H1 (cell line): Measurements from ENCODE around the gene ENO2. TPM values are rescaled to one million over a fixed set of nuclear protein-coding genes. Genes with fewer than 3 reads are reported as not detected.

ENCODE experiments used
- CTCF ChIA-PET: fragments of 300-600 bp; sonication (Branson Sonifier 250); formaldehyde crosslinking; loops from one replicate; lab custom pipeline; 2021; ENCODE audit not compliant: partially characterized antibody; lab: Charles Lee
- POLR2A ChIA-PET: fragments of 300-600 bp; sonication (Branson Sonifier 250); formaldehyde crosslinking; loops from one replicate; lab custom pipeline; 2021; ENCODE audit warnings: inconsistent platforms; ENCODE audit not compliant: partially characterized antibody; lab: Charles Lee
- DNase-seq, 2 experiments: peaks; one replicate each; pipeline versions ENCODE4 v3.0.0 to v3.0.0-alpha.2; 2010 to 2022; ENCODE audit warnings: low spot score in 2 of 2, low read depth in 1 of 2, mixed read lengths in 1 of 2
- FAIRE-seq: peaks from 2 replicates; lab custom pipeline; 2011; peaks lifted over from hg19 to GRCh38; lab: Jason Lieb, UNC
- H2AFZ ChIP-seq: 2 replicates; pipeline ENCODE4 v1.8.1; 2012; ENCODE audit warnings: low read length, inconsistent platforms
- H2AK5ac ChIP-seq: 2 replicates; pipeline ENCODE4 v1.6.1; 2013; ENCODE audit warnings: low read depth, low read length
- H2BK120ac ChIP-seq: replicated peaks from 2 replicates; pipeline ENCODE3; 2013; ENCODE audit warnings: low read depth, low read length, inconsistent platforms
- H2BK12ac ChIP-seq: 2 replicates; pipeline ENCODE4 v1.6.1; 2013; ENCODE audit warnings: low read depth, low read length
- H2BK15ac ChIP-seq: 2 replicates; pipeline ENCODE4 v1.6.1; 2013; ENCODE audit warnings: low read length
- H2BK20ac ChIP-seq: 2 replicates; pipeline ENCODE4 v1.6.1; 2013; ENCODE audit warnings: low read length
- H2BK5ac ChIP-seq: 2 replicates; pipeline ENCODE4 v1.6.1; 2013; ENCODE audit warnings: low read depth, low read length
- H3K14ac ChIP-seq: 2 replicates; pipeline ENCODE4 v1.6.1; 2013; ENCODE audit warnings: inconsistent platforms; ENCODE audit not compliant: insufficient read length
- H3K18ac ChIP-seq: 2 replicates; pipeline ENCODE4 v1.6.1; 2013; ENCODE audit warnings: low read length; ENCODE audit errors: extremely low read depth
- H3K23ac ChIP-seq: 2 replicates; pipeline ENCODE4 v1.6.1; 2013; ENCODE audit warnings: inconsistent platforms; ENCODE audit not compliant: insufficient read length
- H3K23me2 ChIP-seq: 2 replicates; pipeline ENCODE4 v1.6.1; 2013; ENCODE audit warnings: low read depth, low read length
- H3K27ac ChIP-seq: 2 replicates; pipeline ENCODE4 v1.6.1; 2011; ENCODE audit warnings: low read depth, low read length, inconsistent platforms
- H3K27me3 ChIP-seq, 4 experiments: replicated peaks in 1 of 4; 1 replicate in 1 of 4; 2 replicates in 3 of 4; pipeline versions ENCODE4 v1.6.1 to v1.8.1; 2011 to 2013; ENCODE audit warnings: low read length in 3 of 4, mild to moderate bottlenecking in 3 of 4, inconsistent platforms in 2 of 4, mixed read lengths in 2 of 4, moderate library complexity in 1 of 4; ENCODE audit not compliant: control insufficient read depth in 3 of 4, insufficient read depth in 3 of 4; ENCODE audit errors: extremely low read depth in 1 of 4
- H3K36me3 ChIP-seq, 4 experiments: 2 replicates each; pipeline versions ENCODE4 v1.6.1 to v1.8.1; 2011 to 2013; ENCODE audit warnings: mild to moderate bottlenecking in 4 of 4, low read length in 3 of 4, moderate library complexity in 2 of 4, control low read depth in 1 of 4, inconsistent platforms in 1 of 4; ENCODE audit not compliant: insufficient read depth in 4 of 4, control insufficient read depth in 2 of 4
- H3K4ac ChIP-seq: replicated peaks from 2 replicates; pipeline ENCODE3; 2013; ENCODE audit warnings: low read length, low read depth, mixed read lengths, inconsistent platforms; ENCODE audit not compliant: insufficient read length
- H3K4me1 ChIP-seq, 4 experiments: replicated peaks in 1 of 4; 1 replicate in 1 of 4; 2 replicates in 3 of 4; pipeline versions ENCODE4 v1.6.1 to v1.8.1; 2011 to 2013; ENCODE audit warnings: low read length in 3 of 4, inconsistent platforms in 2 of 4, mixed read lengths in 1 of 4; ENCODE audit not compliant: insufficient read depth in 4 of 4, control insufficient read depth in 3 of 4
- H3K4me2 ChIP-seq, 2 experiments: 2 replicates each; pipeline versions ENCODE4 v1.6.1 to v1.8.1; 2011 to 2013; ENCODE audit warnings: low read depth in 2 of 2, low read length in 2 of 2, control low read depth in 1 of 2, inconsistent platforms in 1 of 2, mild to moderate bottlenecking in 1 of 2; ENCODE audit not compliant: insufficient read depth in 1 of 2
- H3K4me3 ChIP-seq, 4 experiments: fragments of 200-600, 300-600 bp in 1 of 4; sonication (generic), shearing (Covaris generic), sonication (Bioruptor Twin) in 1 of 4; 2 replicates each; pipeline versions ENCODE4 v1.5.1 to v1.8.1; 2011 to 2016; ENCODE audit warnings: low read length in 4 of 4, low read depth in 3 of 4, control low read depth in 2 of 4, inconsistent platforms in 2 of 4, mild to moderate bottlenecking in 2 of 4, mixed read lengths in 1 of 4, moderate library complexity in 1 of 4; ENCODE audit not compliant: insufficient read depth in 2 of 4; ENCODE audit errors: extremely low read depth in 1 of 4
- H3K56ac ChIP-seq: replicated peaks from 2 replicates; pipeline ENCODE3; 2013; ENCODE audit warnings: low read depth, mild to moderate bottlenecking, mixed read lengths, low read length, inconsistent platforms; ENCODE audit not compliant: insufficient read length
- H3K79me1 ChIP-seq: 2 replicates; pipeline ENCODE4 v1.6.1; 2013; ENCODE audit warnings: low read depth, low read length, control low read depth
- H3K79me2 ChIP-seq, 2 experiments: 2 replicates each; pipeline versions ENCODE4 v1.6.1 to v1.8.1; 2012 to 2013; ENCODE audit warnings: low read length in 2 of 2, mild to moderate bottlenecking in 2 of 2, inconsistent platforms in 1 of 2; ENCODE audit not compliant: insufficient read depth in 2 of 2, control insufficient read depth in 1 of 2
- H3K9ac ChIP-seq, 4 experiments: replicated peaks in 1 of 4; 1 replicate in 1 of 4; 2 replicates in 3 of 4; pipeline versions ENCODE4 v1.6.1 to v1.8.1; 2011 to 2013; ENCODE audit warnings: low read depth in 3 of 4, low read length in 3 of 4, control low read depth in 2 of 4, mild to moderate bottlenecking in 2 of 4, moderate library complexity in 2 of 4, inconsistent platforms in 1 of 4; ENCODE audit errors: extremely low read depth in 1 of 4
- H3K9me3 ChIP-seq, 2 experiments: 2 replicates each; pipeline versions ENCODE4 v1.6.1 to v1.8.1; 2012 to 2013; ENCODE audit warnings: mild to moderate bottlenecking in 2 of 2, moderate library complexity in 2 of 2, control low read depth in 1 of 2, inconsistent platforms in 1 of 2, low read depth in 1 of 2, low read length in 1 of 2, mixed read lengths in 1 of 2; ENCODE audit not compliant: insufficient read depth in 2 of 2
- H4K20me1 ChIP-seq, 2 experiments: replicated peaks in 1 of 2; 2 replicates each; pipeline versions ENCODE3 to v1.8.1; 2011 to 2013; ENCODE audit warnings: inconsistent platforms in 2 of 2, low read length in 2 of 2, mild to moderate bottlenecking in 1 of 2; ENCODE audit not compliant: insufficient read depth in 2 of 2, control insufficient read depth in 1 of 2
- H4K5ac ChIP-seq: 2 replicates; pipeline ENCODE4 v1.6.1; 2013; ENCODE audit warnings: low read length, low read depth, mixed read lengths, inconsistent platforms; ENCODE audit not compliant: insufficient read length
- H4K8ac ChIP-seq: 2 replicates; pipeline ENCODE4 v1.8.0; 2013; ENCODE audit warnings: mild to moderate bottlenecking, moderate library complexity, low read length, inconsistent platforms; ENCODE audit not compliant: insufficient read depth; ENCODE audit errors: extremely low read depth
- H4K91ac ChIP-seq: replicated peaks from 2 replicates; pipeline ENCODE3; 2013; ENCODE audit warnings: low read length, mixed read lengths, inconsistent platforms; ENCODE audit not compliant: insufficient read length
- ASH2L ChIP-seq: fragments of 200-600, 300-600 bp; sonication (generic); IDR thresholded peaks from one replicate; pipeline ENCODE4 v1.7.1; 2017; ENCODE audit warnings: low read length
- CREB1 ChIP-seq: IDR thresholded peaks from 2 replicates; pipeline ENCODE4 v1.6.1; 2012; ENCODE audit warnings: inconsistent platforms
- RAD21 ChIP-seq, 2 experiments: IDR thresholded peaks in 1 of 2; conservative IDR thresholded peaks in 1 of 2; 2 replicates each; pipeline ENCODE4 v1.6.1; 2011; ENCODE audit warnings: low read depth in 2 of 2, low read length in 2 of 2, improper control_type of control experiment in 1 of 2, inconsistent platforms in 1 of 2, mild to moderate bottlenecking in 1 of 2, moderate library complexity in 1 of 2
- SIX5 ChIP-seq: IDR thresholded peaks from 2 replicates; pipeline ENCODE4 v1.6.1; 2011; ENCODE audit warnings: mild to moderate bottlenecking, low read depth, low read length
- WGBS, 2 experiments: shearing (Covaris generic) in 1 of 2; methylation state at CpG; one replicate each; pipeline versions ENCODE4 v1.1.6 to v1.1.7; 2013 to 2015; ENCODE audit warnings: low lambda C conversion rate in 2 of 2, mixed read lengths in 2 of 2, inconsistent platforms in 1 of 2, low coverage in 1 of 2, missing lambda C conversion rate in 1 of 2; ENCODE audit not compliant: insufficient replicate concordance in 2 of 2, insufficient coverage in 1 of 2, insufficient read length in 1 of 2; ENCODE audit errors: extremely low coverage in 1 of 2, missing lambda C conversion rate in 1 of 2; 5-methylcytosine and 5-hydroxymethylcytosine counted together
- polyA plus RNA-seq, 7 experiments: library from polyadenylated mRNA; depleted of rRNA in 3 of 7; stranded (reverse) in 5 of 7; unstranded in 2 of 7; fragments of >200 nt in 5 of 7; fragments of 200-250 nt in 2 of 7; gene quantifications; 1 replicate in 5 of 7; 2 replicates in 1 of 7; 4 replicates in 1 of 7; pipeline versions ENCODE4 v1.2.1 to v1.2.3, GENCODE V29; 2011 to 2013; ENCODE audit warnings: missing spikeins in 2 of 7, mixed read lengths in 2 of 7
- total RNA-seq: library from RNA; stranded (reverse); fragmentation: NEBNext Ultra II Directional; extraction: Animal tissue kit (Norgen Biotek cat#: 25700); gene quantifications from 2 replicates; pipeline ENCODE4 v1.2.1, GENCODE V29; 2021

Gene ENO2
- total and polyA plus RNA-seq, 2 of the 8 experiments (the other 6 are each of a cell fraction or from before 2014, with no cell fraction given) = 92.4 to 102 TPM

- no peak overlapping the region for H4K8ac ChIP-seq
- H2BK5ac ChIP-seq = no peak overlapping the region
- no peak overlapping the region for H3K18ac ChIP-seq
- no peak overlapping the region for H2AK5ac ChIP-seq
- no peak overlapping the region for H3K9ac ChIP-seq
- H3K27me3 ChIP-seq = no peaks in the 10 kb centered on the region
- no peak overlapping the region; a peak in 1 of 8 replicates for H3K4me3 ChIP-seq
- no peaks in the 10 kb centered on the region for H3K9me3 ChIP-seq
- H4K91ac ChIP-seq = no peak overlapping the region
- DNase-seq = no peak
- 90% methylated on average over 7 of the region's 7 CpGs; no CpG with 5 or more reads in 1 of the 2 experiments for WGBS, 2 experiments
- H3K56ac ChIP-seq = no peak overlapping the region
- POLR2A ChIA-PET = interaction anchor here (1.0 to 39.6 kb wide), 5 partner anchors 8 to 52 kb away, joined by 3 to 1027 read pairs (median 227); partner anchors contain the start of genes C12orf57, ENO2, LRRC23 and PTPN6
- H3K23ac ChIP-seq = no peak overlapping the region
- H4K5ac ChIP-seq = no peak overlapping the region
- TF ChIP-seq CREB1 (no peak), ASH2L (no peak), RAD21 (IDR thresholded peaks at IDR 0.05 in 1 of 2, conservative IDR thresholded peaks at IDR 0.05 in 1 of 2; ENCODE audit: low read depth in 2 of 2, low read length in 2 of 2) (no peak), SIX5 (no peak)
- TF ChIP-seq, all 59 proteins: peak for 0
- no peak overlapping the region for H2BK120ac ChIP-seq
- CTCF ChIA-PET = interaction anchor here (1.1 to 10.0 kb wide), 5 partner anchors 10 to 53 kb away, joined by 3 to 253 read pairs (median 23); partner anchors contain the start of genes C12orf57, LRRC23 and RNU7-1
- H2BK12ac ChIP-seq = no peak overlapping the region
- H3K4me1 ChIP-seq = peaks cover 12 to 21% (median 16%) of the 10 kb centered on the region in 4 experiments
- peaks cover 0 to 6% of the 10 kb centered on the region in 2 experiments for H4K20me1 ChIP-seq
- H3K23me2 ChIP-seq = peaks cover 13% of the 10 kb centered on the region
- no peak for FAIRE-seq
- peaks cover 21 to 66% (median 42%) of the 10 kb centered on the region in 4 experiments for H3K36me3 ChIP-seq
- no peaks in the 10 kb centered on the region for H3K79me2 ChIP-seq
- H3K27ac ChIP-seq = no peak overlapping the region
- H2AFZ ChIP-seq = no peak overlapping the region
- no peak overlapping the region for H3K14ac ChIP-seq
- no peak overlapping the region for H3K4ac ChIP-seq
- H3K79me1 ChIP-seq = no peaks in the 10 kb centered on the region; the same call in none of the 2 replicates
- H2BK20ac ChIP-seq = no peak overlapping the region
- no peak overlapping the region for H3K4me2 ChIP-seq
- no peak overlapping the region for H2BK15ac ChIP-seq
Measured at GRCh38 chr12:6921539-6921938, 7.2 kb downstream of the ENO2 start.
